Fibroblast of lung (primary cell): ENCODE data around the gene CBY2. TPM values are rescaled to one million over a fixed set of nuclear protein-coding genes. Genes with fewer than 3 reads are reported as not detected.

Experiments used
- DNase-seq, 2 donors: peaks; one replicate each; pipeline versions ENCODE4 v3.0.0 to v3.0.0-alpha.2; 2010; ENCODE audit warnings: low read depth in 2 of 2
- H2AFZ ChIP-seq: 2 replicates; pipeline ENCODE4 v1.5.1; 2012; ENCODE audit warnings: low read length, control low read depth, inconsistent platforms
- H3K27ac ChIP-seq: 2 replicates; pipeline ENCODE4 v1.5.1; 2011; ENCODE audit warnings: low read length, control low read depth; ENCODE audit not compliant: insufficient read depth
- H3K27me3 ChIP-seq: 2 replicates; pipeline ENCODE4 v1.5.1; 2011; ENCODE audit warnings: mild to moderate bottlenecking, low read length; ENCODE audit not compliant: control insufficient read depth, insufficient read depth
- H3K36me3 ChIP-seq: 2 replicates; pipeline ENCODE4 v1.5.1; 2011; ENCODE audit warnings: low read length; ENCODE audit not compliant: control insufficient read depth, insufficient read depth
- H3K4me1 ChIP-seq: 2 replicates; pipeline ENCODE4 v1.5.1; 2011; ENCODE audit warnings: low read length; ENCODE audit not compliant: control insufficient read depth, insufficient read depth; ENCODE audit errors: extremely low read depth
- H3K4me2 ChIP-seq: 2 replicates; pipeline ENCODE4 v1.5.1; 2011; ENCODE audit warnings: low read length, control low read depth; ENCODE audit not compliant: insufficient read depth; ENCODE audit errors: extremely low read depth
- H3K4me3 ChIP-seq, 4 experiments: fragments of 200-600 bp in 1 of 4; sonication (generic) in 1 of 4; replicated peaks in 1 of 4; 2 replicates each; pipeline ENCODE4 v1.5.1; 2011 to 2016; ENCODE audit warnings: low read length in 4 of 4, low read depth in 3 of 4, mild to moderate bottlenecking in 3 of 4, control low read depth in 2 of 4, inconsistent platforms in 1 of 4, mixed read lengths in 1 of 4; ENCODE audit not compliant: insufficient read depth in 1 of 4; ENCODE audit errors: control extremely low read depth in 1 of 4
- H3K79me2 ChIP-seq: 2 replicates; pipeline ENCODE4 v1.5.1; 2012; ENCODE audit warnings: mild to moderate bottlenecking, low read length, inconsistent platforms; ENCODE audit not compliant: control insufficient read depth, insufficient read depth
- H3K9ac ChIP-seq: 2 replicates; pipeline ENCODE4 v1.5.1; 2011; ENCODE audit warnings: mild to moderate bottlenecking, low read length, control low read depth; ENCODE audit not compliant: insufficient read depth
- H3K9me3 ChIP-seq: 2 replicates; pipeline ENCODE4 v1.5.1; 2012; ENCODE audit warnings: low read depth, low read length; ENCODE audit not compliant: control insufficient read depth, insufficient read depth
- H4K20me1 ChIP-seq: 2 replicates; pipeline ENCODE4 v1.5.1; 2011; ENCODE audit warnings: low read length; ENCODE audit not compliant: control insufficient read depth, insufficient read depth; ENCODE audit errors: extremely low read depth
- EZH2 ChIP-seq: IDR thresholded peaks from 2 replicates; pipeline ENCODE4 v1.5.1; 2012; ENCODE audit warnings: low read length, control low read depth, mild to moderate bottlenecking; ENCODE audit errors: missing control alignments
- polyA plus RNA-seq, 2 donors: library from polyadenylated mRNA; depleted of rRNA in 1 of 2; stranded (reverse) in 1 of 2; unstranded in 1 of 2; fragments of >200 nt; gene quantifications; 2 replicates each; pipeline ENCODE4 v1.2.1, GENCODE V29; 2011 to 2012; ENCODE audit warnings: missing spikeins in 1 of 2
- total RNA-seq: library from RNA; depleted of rRNA; stranded (reverse); fragments of >200 nt; gene quantifications from 2 replicates; pipeline ENCODE4 v1.2.1, GENCODE V29; 2014
- TF ChIP-seq, protein P1 (sequence below), 2 donors: IDR thresholded peaks in 1 of 2; conservative IDR thresholded peaks in 1 of 2; 1 replicate in 1 of 2; 2 replicates in 1 of 2; pipeline ENCODE4 v1.5.1; 2011 to 2012; ENCODE audit warnings: low read length in 2 of 2, control low read depth in 1 of 2, inconsistent platforms in 1 of 2, low read depth in 1 of 2, mild to moderate bottlenecking in 1 of 2

The CBY2 gene
- total and polyA plus RNA-seq, 2 donors (not counting 1 experiment from before 2014, with no cell fraction given): not detected

DNA sequence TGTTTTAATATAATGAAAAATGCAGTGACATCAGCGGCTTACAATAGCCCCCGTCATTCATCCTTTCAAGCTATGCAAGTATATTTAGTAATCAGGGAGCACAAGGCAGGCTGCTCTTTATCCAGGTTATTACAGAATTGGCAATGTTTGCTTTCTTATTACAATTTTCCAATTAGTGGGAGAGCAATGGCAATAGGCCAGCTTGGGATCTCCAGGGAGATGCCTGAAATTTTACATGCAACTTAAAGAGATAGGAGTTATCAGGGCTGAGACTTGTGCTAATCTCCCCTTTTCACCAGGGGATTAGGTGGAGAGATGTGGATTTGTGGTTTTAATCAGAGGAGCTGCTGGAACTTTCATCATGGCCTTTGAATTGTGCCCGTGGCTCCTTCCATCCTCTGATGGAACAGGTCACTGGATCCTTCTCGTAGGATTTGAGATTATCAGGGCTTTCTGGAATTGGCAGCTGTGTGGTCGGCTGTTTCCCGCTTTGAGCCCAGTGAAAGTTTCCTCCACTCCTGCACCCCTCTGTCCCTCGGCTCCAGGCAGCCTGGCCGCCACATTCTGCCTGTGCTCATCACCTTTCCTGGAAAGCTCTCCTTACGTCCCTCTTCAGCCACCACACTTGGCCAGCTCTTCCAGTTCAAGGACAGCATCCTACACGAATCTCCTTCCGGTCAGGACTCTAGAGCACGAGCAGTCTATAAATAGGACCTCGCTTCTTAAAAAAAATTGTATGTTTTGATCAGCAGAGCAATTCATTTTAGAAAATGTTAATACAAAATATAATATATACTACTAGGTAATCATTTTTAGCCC lies 47.0 kb downstream of the CBY2 start:
- no peak for TF ChIP-seq EZH2
- TF ChIP-seq, protein P1, sequence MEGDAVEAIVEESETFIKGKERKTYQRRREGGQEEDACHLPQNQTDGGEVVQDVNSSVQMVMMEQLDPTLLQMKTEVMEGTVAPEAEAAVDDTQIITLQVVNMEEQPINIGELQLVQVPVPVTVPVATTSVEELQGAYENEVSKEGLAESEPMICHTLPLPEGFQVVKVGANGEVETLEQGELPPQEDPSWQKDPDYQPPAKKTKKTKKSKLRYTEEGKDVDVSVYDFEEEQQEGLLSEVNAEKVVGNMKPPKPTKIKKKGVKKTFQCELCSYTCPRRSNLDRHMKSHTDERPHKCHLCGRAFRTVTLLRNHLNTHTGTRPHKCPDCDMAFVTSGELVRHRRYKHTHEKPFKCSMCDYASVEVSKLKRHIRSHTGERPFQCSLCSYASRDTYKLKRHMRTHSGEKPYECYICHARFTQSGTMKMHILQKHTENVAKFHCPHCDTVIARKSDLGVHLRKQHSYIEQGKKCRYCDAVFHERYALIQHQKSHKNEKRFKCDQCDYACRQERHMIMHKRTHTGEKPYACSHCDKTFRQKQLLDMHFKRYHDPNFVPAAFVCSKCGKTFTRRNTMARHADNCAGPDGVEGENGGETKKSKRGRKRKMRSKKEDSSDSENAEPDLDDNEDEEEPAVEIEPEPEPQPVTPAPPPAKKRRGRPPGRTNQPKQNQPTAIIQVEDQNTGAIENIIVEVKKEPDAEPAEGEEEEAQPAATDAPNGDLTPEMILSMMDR (conservative IDR thresholded peaks at IDR 0.05 in 1 of 2, IDR thresholded peaks at IDR 0.05 in 1 of 2; ENCODE audit: low read depth in 1 of 2, low read length in 2 of 2): no peak
- no peaks in the 10 kb centered on the region for H3K4me1 ChIP-seq

DNA sequence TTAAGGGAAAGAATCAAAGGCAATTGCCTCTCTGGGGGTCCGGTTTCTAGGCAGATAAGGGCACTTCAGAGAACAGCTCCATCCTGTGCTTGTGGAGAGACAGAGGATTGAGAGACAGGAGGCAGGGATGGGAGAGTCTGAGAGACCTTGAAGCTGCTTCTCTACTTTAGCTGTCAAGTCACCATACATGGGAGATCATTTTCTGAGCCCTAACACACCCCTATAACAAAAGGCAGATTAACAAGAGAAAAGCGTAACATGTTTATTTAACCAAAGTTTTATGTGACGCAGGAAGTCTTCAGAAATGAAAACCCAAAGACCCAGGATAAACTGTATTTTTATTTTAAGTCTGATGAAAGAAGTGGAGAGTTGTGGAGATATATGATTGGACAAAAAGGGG lies 48.4 kb downstream of the CBY2 start:
- no peaks in the 10 kb centered on the region for H3K79me2 ChIP-seq
- no peaks in the 10 kb centered on the region for H3K36me3 ChIP-seq
- no peak overlapping the region for H3K9ac ChIP-seq
- TF ChIP-seq, protein P1 (conservative IDR thresholded peaks at IDR 0.05 in 1 of 2, IDR thresholded peaks at IDR 0.05 in 1 of 2; ENCODE audit: low read depth in 1 of 2, low read length in 2 of 2): no peak
- no peak for TF ChIP-seq EZH2
- H3K4me2 ChIP-seq: no peak overlapping the region
- no peak for DNase-seq
- no peaks in the 10 kb centered on the region for H3K9me3 ChIP-seq
- peaks cover 6% of the 10 kb centered on the region for H3K27me3 ChIP-seq
- no peak overlapping the region for H2AFZ ChIP-seq
- no peaks in the 10 kb centered on the region for H4K20me1 ChIP-seq
- H3K4me3 ChIP-seq: no peak overlapping the region
- no peaks in the 10 kb centered on the region for H3K4me1 ChIP-seq
- no peak overlapping the region for H3K27ac ChIP-seq

More for the DNA sequence above, 47.0 kb downstream of the CBY2 start:
- no peak overlapping the region for H3K4me3 ChIP-seq
- no peak overlapping the region for H3K9ac ChIP-seq
- no peaks in the 10 kb centered on the region for H3K9me3 ChIP-seq
- H3K27me3 ChIP-seq: peaks cover 6% of the 10 kb centered on the region
- H3K27ac ChIP-seq: no peak overlapping the region
- no peak overlapping the region for H3K4me2 ChIP-seq
- no peaks in the 10 kb centered on the region for H3K79me2 ChIP-seq
- no peak overlapping the region for H2AFZ ChIP-seq
- H3K36me3 ChIP-seq: no peaks in the 10 kb centered on the region
- no peak for DNase-seq
- no peaks in the 10 kb centered on the region for H4K20me1 ChIP-seq

DNA sequence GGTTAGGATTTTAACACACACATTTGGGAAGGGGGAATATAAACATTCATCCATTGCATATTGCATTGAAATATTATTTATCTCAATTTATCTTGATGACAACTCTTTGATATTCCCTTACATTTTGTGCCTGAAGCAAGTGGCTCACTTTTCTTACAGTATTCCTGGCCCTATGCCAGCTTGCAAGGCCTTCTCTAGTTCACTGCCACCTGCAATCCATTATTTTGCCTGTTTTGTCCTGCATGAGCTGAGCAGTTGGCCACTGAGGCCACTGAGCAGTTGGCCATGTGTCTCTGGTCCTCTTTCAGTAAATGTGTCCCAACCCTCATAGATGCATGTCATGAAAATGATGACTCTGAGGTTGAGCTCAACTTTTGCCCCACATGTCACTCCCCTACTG lies 49.8 kb downstream of the CBY2 start:
- peaks cover 6% of the 10 kb centered on the region for H3K27me3 ChIP-seq
- H3K9ac ChIP-seq: no peak overlapping the region
- H3K79me2 ChIP-seq: no peaks in the 10 kb centered on the region
- DNase-seq: no peak
- H3K27ac ChIP-seq: no peak overlapping the region
- no peaks in the 10 kb centered on the region for H3K36me3 ChIP-seq
- H3K9me3 ChIP-seq: no peaks in the 10 kb centered on the region
- H3K4me3 ChIP-seq: no peak overlapping the region
- no peak overlapping the region for H2AFZ ChIP-seq
- H3K4me1 ChIP-seq: no peaks in the 10 kb centered on the region
- H3K4me2 ChIP-seq: no peak overlapping the region
- H4K20me1 ChIP-seq: no peaks in the 10 kb centered on the region
- no peak for TF ChIP-seq EZH2
- TF ChIP-seq, protein P1 (conservative IDR thresholded peaks at IDR 0.05 in 1 of 2, IDR thresholded peaks at IDR 0.05 in 1 of 2; ENCODE audit: low read depth in 1 of 2, low read length in 2 of 2): no peak
